Hematopoietic multipotent progenitor cell treated with erythropoietin and hydrocortisone succinate and interleukin-3 and kit ligand, for 15 days (in vitro differentiated cells): Measurements from ENCODE around the gene COL3A1.

Source experiments
- DNase-seq: peaks from one replicate; pipeline ENCODE4 v3.0.0-alpha.2; 2015; ENCODE audit warnings: low spot score

Gene COL3A1

DNA sequence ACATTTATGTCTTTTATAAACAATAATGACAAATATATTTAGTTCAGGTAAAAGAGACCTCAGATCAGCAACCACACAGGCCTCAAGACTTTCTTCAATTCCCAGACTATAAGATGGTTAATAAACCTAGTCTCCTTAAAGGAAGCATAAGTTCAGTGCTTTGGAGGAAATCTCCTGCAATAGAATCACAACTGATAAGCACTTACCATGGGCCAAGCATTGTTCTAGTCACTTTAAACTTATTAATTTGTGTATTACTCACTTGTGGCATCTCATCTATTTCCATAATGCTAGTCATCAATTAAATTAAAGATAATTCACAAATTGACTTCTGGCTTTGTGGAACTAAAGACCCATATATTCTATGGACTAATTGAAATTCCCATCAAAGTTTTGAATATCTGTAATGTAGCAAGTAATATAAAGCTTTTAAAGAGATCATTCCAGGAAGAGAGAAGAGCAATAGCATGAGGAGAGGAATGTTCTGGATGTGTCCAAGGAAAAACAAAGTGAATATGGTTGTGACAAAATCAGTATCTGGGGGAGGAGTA lies 42.2 kb downstream of the COL3A1 start:
- DNase-seq = no peak

DNA sequence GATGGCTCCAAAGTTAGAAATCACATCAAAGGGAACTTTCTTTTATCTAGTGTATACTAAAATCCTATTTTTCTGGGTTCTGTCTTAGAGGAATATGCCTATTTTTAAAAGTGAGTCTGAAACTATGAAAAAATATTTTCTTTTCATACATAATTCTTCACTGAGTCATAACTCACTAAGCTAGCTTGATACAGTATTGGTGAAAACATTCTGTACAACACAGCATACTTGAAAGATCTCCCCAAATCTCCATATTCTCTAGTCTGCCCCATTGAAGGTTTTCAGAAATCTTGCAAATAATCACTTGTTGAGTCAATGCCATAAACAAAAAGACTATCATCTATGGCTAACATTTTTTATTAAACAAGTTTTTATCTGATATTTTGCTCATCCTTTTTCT lies 44.5 kb downstream of the COL3A1 start:
- no peak for DNase-seq

DNA sequence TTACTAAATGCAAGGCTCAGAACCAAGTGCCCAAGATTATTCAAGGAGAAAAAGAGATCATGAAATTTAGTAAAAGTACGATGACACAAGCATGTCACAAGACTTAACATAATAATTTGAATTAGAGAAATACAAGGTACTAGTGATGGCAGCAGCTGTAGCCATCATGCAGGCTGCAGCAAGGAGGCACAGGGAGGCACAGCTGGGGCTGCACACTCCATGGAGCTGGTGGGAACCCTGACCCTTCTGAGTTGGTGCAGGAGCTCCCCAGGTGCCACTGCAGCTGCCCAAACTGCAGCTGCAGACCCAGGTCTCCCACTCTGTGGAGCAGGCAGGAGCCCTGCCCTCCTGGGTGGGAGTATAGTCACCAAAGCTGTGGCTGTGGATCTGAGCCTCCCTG lies 46.0 kb downstream of the COL3A1 start:
- DNase-seq = no peak

- DNase-seq = no peak
Measured at GRCh38 chr2:189022053-189022481, 47.9 kb downstream of the COL3A1 start.

DNA sequence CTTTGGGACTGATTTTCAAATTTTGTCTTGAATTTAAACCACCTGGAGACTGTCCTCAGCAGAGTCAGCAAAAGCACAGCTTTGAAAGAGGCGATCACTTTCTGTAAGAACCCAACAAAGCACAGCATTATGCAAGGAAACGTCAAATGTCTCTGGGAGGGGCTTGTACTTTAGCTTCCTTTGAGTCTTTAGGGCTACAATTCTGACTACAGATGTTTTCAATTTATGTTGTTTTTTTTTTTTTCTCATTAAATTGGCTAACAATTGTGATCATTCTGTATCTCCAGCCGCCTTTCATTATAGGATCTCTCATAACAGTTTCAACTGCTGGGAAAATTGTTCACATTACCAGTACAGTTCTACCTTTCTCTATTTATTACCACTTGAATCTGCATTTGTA lies 48.3 kb downstream of the COL3A1 start:
- DNase-seq = no peak

GRCh38 chr2:189024901-189025618 lies 50.9 kb downstream of the COL3A1 start:
- DNase-seq = no peak

GRCh38 chr2:189037518-189037917 lies 63.3 kb downstream of the COL3A1 start:
- DNase-seq = no peak

GRCh38 chr2:189045836-189046235 lies 71.7 kb downstream of the COL3A1 start:
- no peak for DNase-seq

GRCh38 chr2:189046320-189046719 lies 72.1 kb downstream of the COL3A1 start:
- DNase-seq = no peak

GRCh38 chr2:189047171-189047888 lies 73.2 kb downstream of the COL3A1 start:
- no peak for DNase-seq

DNA sequence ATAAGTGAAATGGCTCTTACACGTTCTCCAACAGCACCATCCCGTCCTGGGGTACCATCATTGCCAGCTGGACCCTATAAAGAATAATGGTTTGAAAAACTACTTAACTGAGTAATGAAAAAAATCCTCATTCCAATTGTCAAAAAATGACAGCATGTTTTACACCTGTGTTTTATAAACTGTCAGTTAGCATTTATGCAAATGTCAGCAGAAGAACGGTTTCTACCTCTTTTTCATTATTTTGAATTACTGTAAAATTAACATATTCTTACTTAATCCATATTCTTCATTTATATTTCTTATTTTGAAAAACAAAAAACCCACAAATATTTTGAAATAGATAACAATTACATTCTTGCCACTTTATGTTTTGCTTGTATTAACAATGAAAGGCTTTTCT lies 74.0 kb downstream of the COL3A1 start:
- DNase-seq = no peak

DNA sequence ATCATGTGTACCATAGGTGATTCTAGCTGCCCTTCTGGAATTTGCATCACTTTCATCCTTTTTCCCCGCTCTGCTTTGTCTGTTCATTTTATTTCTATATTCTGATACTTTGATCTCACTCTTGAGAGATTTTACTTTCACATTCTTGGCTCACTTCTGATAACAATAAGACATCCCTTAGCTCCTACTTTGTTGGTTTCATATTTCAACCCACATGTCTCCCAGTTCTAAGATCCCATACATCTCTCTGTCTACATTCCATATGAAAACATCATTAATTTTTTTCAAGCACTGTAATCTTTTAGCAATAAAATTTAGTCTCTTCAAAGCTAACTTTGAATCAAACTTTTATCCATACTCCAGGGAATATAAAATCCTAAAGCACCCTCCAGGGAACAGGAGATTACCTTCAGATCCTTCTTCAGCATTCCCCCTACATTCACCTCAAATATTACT lies 75.6 kb downstream of the COL3A1 start:
- no peak for DNase-seq

GRCh38 chr2:189050165-189050712 lies 76.1 kb downstream of the COL3A1 start:
- DNase-seq = no peak

DNA sequence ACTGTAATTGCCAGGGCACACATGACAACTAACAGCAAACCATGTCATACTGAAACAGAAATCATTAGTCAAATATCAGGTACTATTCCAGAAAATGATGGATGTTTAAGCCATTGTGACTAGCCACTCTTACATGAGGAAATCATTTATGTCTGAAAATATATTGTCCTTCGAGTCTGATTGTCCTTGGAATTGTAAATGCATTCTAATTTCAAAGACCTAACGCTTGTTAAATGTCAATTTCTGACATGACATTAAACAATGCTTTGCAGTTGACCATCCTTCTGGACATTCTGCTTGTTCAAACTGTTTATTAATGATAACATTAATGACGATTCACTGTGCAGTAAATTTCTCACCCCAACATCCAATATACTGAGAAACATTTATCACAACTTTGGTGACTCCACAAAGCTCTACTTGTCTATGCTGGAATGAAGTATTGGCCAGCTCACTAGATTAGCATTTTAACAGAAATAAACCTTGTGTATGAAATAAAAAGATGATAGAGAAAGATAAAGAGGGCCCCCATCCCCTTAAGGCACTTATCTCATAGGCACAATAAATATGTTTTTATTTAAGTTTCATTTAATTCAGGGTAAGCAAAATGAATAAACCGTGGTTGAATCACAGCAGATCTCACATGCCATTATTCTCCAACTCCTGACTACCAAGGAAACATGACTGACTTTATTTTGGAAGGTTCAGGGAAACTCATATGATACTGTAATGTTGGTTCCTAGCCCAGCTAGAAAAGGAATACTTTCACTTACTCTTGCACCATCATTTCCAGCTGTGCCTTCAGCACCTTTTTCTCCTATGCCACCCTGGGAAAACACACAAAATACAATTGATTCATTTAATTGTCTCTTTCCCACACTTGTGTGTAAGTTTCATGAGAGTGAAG lies 82.3 kb downstream of the COL3A1 start:
- DNase-seq = no peak

DNA sequence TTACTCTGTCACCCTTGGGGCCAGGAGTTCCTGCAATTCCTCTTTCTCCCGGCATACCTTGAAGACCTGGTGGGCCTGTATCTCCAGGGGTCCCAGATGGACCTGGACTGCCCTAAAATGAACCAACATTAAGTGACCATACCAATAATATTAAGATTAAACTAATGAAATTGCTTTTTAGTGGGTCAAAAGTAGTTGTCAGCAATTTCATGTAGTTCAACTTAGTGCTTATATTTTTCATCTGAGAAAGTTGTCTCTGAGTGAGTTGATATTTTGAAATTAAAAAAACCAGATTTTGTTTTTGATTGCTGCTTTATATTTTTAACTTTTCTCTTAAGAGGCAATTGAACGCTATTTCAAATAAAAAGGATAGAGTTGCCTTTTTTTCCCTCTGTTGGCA lies 83.1 kb downstream of the COL3A1 start:
- no peak for DNase-seq

DNA sequence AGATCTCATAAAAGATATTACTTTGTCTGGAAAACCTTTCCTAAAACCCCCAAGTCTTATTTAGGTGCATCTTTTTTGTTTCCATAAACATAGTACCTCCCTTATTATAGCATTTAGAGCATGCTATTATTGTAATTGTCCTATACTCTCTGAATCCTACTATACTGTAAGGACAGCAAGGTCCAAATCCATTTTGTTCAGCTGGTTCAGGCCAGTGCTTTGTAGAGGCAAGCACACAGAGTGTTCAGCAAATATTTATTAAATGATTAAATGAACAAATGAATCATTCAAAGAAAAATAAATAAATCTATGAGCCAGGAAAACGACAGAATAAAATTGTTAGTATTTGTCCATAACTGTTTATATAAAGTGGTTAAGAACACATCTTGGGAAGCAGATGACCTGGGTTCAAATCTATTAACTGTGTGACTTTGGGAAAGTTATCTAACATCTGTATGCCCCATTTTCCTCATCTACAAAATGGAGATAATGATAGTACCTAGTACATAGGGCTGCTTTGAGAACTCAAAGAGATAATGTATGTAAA lies 86.0 kb downstream of the COL3A1 start:
- DNase-seq = no peak
